OCI-LY3 (cell line): Measurements from ENCODE around the gene VPS54.

ENCODE experiments used
- H2AFZ ChIP-seq: fragments of 200-600, 300-600 bp; shearing (Covaris generic); 2 replicates; pipeline ENCODE4 v1.6.0; 2014; ENCODE audit warnings: antibody characterized with exemption, low read depth, low read length
- H3K27ac ChIP-seq: fragments of 200-600, 300-600 bp; sonication (generic); 2 replicates; pipeline ENCODE4 v1.5.1; 2014; ENCODE audit warnings: mild to moderate bottlenecking, low read length, moderate library complexity, mixed read lengths
- H3K27me3 ChIP-seq: fragments of 200-600, 300-600 bp; sonication (generic); 2 replicates; pipeline ENCODE4 v1.6.1; 2014; ENCODE audit warnings: low read depth, low read length, mixed read lengths
- H3K36me3 ChIP-seq: fragments of 200-600, 300-600 bp; sonication (generic); replicated peaks from 2 replicates; pipeline ENCODE3; 2014; ENCODE audit warnings: low read depth, low read length, mixed read lengths
- H3K4me1 ChIP-seq: fragments of 300-600, 200-600 bp; sonication (generic); 2 replicates; pipeline ENCODE4 v1.6.1; 2014; ENCODE audit warnings: low read length, mixed read lengths
- H3K4me2 ChIP-seq: fragments of 200-600, 300-600 bp; sonication (generic); 2 replicates; pipeline ENCODE4 v1.6.1; 2014; ENCODE audit warnings: low read length, mixed read lengths
- H3K4me3 ChIP-seq: fragments of 300-600, 200-600 bp; sonication (generic); 2 replicates; pipeline ENCODE4 v1.5.1; 2014; ENCODE audit warnings: antibody characterized with exemption, mild to moderate bottlenecking, low read length, moderate library complexity
- H3K79me2 ChIP-seq: fragments of 300-600, 200-600 bp; shearing (Covaris generic); 2 replicates; pipeline ENCODE4 v1.6.1; 2014; ENCODE audit warnings: mild to moderate bottlenecking, low read length, mixed read lengths
- H3K9ac ChIP-seq: fragments of 300-600, 200-600 bp; shearing (Covaris generic); 2 replicates; pipeline ENCODE4 v1.6.0; 2014; ENCODE audit warnings: mild to moderate bottlenecking, low read length, moderate library complexity
- H3K9me3 ChIP-seq: fragments of 200-600, 300-600 bp; shearing (Covaris generic); 2 replicates; pipeline ENCODE4 v1.6.1; 2014; ENCODE audit warnings: low read length, mixed read lengths; ENCODE audit not compliant: insufficient read depth
- H4K20me1 ChIP-seq: fragments of 200-600, 300-600 bp; sonication (generic); 2 replicates; pipeline ENCODE4 v1.6.1; 2016; ENCODE audit warnings: low read length, mixed read lengths; ENCODE audit not compliant: insufficient read depth
- EZH2phosphoT487 ChIP-seq: fragments of 200-600 bp; shearing (Covaris generic); IDR thresholded peaks from 2 replicates; pipeline ENCODE4 v1.6.1; 2018; ENCODE audit warnings: antibody characterized with exemption, mixed run types, low read depth
- TF ChIP-seq, protein P1 (sequence below): fragments of 200-600, 300-600 bp; sonication (generic); IDR thresholded peaks from 2 replicates; pipeline ENCODE4 v1.5.1; 2014; ENCODE audit warnings: antibody characterized with exemption, low read length, low read depth

VPS54 gene

GRCh38 chr2:63846487-63846886 lies 172.7 kb downstream of the VPS54 start:
- no peak overlapping the region for H3K4me3 ChIP-seq
- TF ChIP-seq, protein P1, sequence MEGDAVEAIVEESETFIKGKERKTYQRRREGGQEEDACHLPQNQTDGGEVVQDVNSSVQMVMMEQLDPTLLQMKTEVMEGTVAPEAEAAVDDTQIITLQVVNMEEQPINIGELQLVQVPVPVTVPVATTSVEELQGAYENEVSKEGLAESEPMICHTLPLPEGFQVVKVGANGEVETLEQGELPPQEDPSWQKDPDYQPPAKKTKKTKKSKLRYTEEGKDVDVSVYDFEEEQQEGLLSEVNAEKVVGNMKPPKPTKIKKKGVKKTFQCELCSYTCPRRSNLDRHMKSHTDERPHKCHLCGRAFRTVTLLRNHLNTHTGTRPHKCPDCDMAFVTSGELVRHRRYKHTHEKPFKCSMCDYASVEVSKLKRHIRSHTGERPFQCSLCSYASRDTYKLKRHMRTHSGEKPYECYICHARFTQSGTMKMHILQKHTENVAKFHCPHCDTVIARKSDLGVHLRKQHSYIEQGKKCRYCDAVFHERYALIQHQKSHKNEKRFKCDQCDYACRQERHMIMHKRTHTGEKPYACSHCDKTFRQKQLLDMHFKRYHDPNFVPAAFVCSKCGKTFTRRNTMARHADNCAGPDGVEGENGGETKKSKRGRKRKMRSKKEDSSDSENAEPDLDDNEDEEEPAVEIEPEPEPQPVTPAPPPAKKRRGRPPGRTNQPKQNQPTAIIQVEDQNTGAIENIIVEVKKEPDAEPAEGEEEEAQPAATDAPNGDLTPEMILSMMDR, result no peak
- TF ChIP-seq EZH2phosphoT487, result no peak
- peaks cover 8% of the 10 kb centered on the region for H3K4me1 ChIP-seq

DNA sequence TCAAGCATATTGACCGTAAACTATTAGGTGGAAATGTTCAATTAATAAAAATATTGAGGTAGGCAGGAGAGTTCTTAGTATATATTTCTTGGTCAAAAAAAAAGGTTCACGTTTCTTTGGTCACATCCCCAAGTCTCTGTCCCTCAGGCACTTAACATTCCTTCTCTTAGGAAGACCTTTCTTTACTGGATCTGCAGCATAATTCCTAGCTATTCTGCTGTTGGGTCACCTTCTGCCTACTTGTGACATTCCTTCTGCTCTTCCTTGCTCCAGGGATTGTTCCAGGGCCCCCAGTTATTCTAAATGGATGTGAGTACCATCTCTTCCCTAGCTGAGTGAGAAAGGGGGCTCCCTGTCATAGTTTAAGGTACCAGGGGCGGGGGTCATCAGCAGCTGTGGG lies 173.4 kb downstream of the VPS54 start:
- Histone ChIP-seq H3K36me3 (peaks cover 3% of the 10 kb centered on the region), H3K27me3 (no peaks in the 10 kb centered on the region), H3K4me3 (no peak overlapping the region), H3K79me2 (peaks cover 90% of the 10 kb centered on the region), H2AFZ (no peak overlapping the region), H3K9ac (no peak overlapping the region), H3K4me2 (no peak overlapping the region), H3K9me3 (no peaks in the 10 kb centered on the region), H3K27ac (no peak overlapping the region), H4K20me1 (peaks cover 34% of the 10 kb centered on the region), H3K4me1 (peaks cover 8% of the 10 kb centered on the region)
- no peak for TF ChIP-seq EZH2phosphoT487
- TF ChIP-seq, protein P1, result no peak

More at GRCh38 chr2:63846487-63846886, 172.7 kb downstream of the VPS54 start:
- Histone ChIP-seq H3K4me2 (no peak overlapping the region), H3K27ac (no peak overlapping the region), H3K79me2 (peaks cover 88% of the 10 kb centered on the region), H3K9me3 (no peaks in the 10 kb centered on the region), H4K20me1 (peaks cover 34% of the 10 kb centered on the region), H3K36me3 (peaks cover 3% of the 10 kb centered on the region), H2AFZ (no peak overlapping the region), H3K27me3 (no peaks in the 10 kb centered on the region), H3K9ac (no peak overlapping the region)

DNA sequence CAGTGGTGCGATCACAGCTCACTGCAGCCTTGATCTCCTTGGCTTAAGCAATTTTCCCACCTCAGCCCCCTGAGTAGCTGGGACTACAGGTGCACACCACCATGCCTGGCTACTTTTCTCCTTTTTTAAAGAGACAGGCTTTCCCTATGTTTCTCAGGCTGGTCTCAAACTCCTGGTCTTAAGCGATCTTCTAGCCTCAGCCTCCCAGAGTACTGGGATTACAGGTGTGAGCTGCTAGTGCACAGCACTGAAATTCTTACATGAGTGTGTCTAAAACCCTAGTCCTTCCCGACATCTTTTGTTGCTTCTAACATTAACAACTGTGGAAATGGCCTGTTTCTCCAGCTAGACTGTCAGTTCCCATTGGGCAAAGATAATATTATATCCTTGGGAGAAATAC lies 174.6 kb downstream of the VPS54 start:
- H3K4me2 ChIP-seq, result no peak overlapping the region
- peaks cover 28% of the 10 kb centered on the region for H4K20me1 ChIP-seq
- H3K9me3 ChIP-seq, result no peaks in the 10 kb centered on the region
- peaks cover 14% of the 10 kb centered on the region for H3K4me1 ChIP-seq
- no peak overlapping the region for H2AFZ ChIP-seq
- H3K27ac ChIP-seq, result no peak overlapping the region
- H3K36me3 ChIP-seq, result peaks cover 3% of the 10 kb centered on the region
- peaks cover 79% of the 10 kb centered on the region for H3K79me2 ChIP-seq
- TF ChIP-seq, protein P1, result no peak
- TF ChIP-seq EZH2phosphoT487, result no peak
- no peak overlapping the region for H3K4me3 ChIP-seq
- H3K27me3 ChIP-seq, result no peaks in the 10 kb centered on the region
- H3K9ac ChIP-seq, result no peak overlapping the region

DNA sequence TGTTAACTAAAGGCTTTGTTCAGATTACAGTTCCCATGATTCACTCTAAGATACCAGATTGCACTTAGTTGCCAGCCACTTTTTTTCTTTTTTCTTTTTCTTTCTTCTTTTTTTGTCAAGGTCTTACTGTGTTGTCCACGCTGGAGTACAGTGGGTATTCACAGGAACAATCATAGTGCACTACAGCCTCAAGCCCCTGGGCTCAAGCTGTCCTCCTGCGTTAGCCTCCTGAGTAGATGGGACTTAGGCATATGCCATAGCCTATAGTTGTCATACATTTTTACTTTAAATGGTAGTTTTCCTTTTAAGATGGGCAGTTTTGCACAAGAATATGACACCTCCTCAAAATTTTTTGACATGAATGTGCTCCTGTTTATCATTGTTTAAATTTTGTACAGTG lies 175.4 kb downstream of the VPS54 start:
- Histone ChIP-seq H3K36me3 (peaks cover 3% of the 10 kb centered on the region), H3K27me3 (no peaks in the 10 kb centered on the region)

More for the DNA sequence above, 175.4 kb downstream of the VPS54 start:
- H2AFZ ChIP-seq, result no peak overlapping the region
- peaks cover 72% of the 10 kb centered on the region for H3K79me2 ChIP-seq
- no peaks in the 10 kb centered on the region for H3K9me3 ChIP-seq
- no peak overlapping the region for H3K4me2 ChIP-seq
- H3K4me1 ChIP-seq, result peaks cover 15% of the 10 kb centered on the region
- peaks cover 22% of the 10 kb centered on the region for H4K20me1 ChIP-seq
- TF ChIP-seq, protein P1, result no peak
- TF ChIP-seq EZH2phosphoT487, result no peak
- no peak overlapping the region for H3K27ac ChIP-seq
- no peak overlapping the region for H3K4me3 ChIP-seq
- no peak overlapping the region for H3K9ac ChIP-seq
